ENCODE results near the gene CADPS.

The CADPS gene

GRCh38 chr3:62558549-62559112, 316.6 kb downstream of the CADPS start:
- Histone ChIP-seq H3K27ac (ENCODE audit: low read depth, low read length, severe bottlenecking) (no peak overlapping the region), H3K4me1 (ENCODE audit: control insufficient read depth, insufficient read depth, low read length, poor library complexity, severe bottlenecking) (peaks cover 4% of the 10 kb centered on the region), H3K36me3 (ENCODE audit: control insufficient read depth, insufficient read depth, low read length) (no peaks in the 10 kb centered on the region), H3K9me3 (ENCODE audit: control insufficient read depth, low read length) (no peaks in the 10 kb centered on the region), H3K4me3 (ENCODE audit: extremely low read depth, insufficient read depth, low read length, poor library complexity, severe bottlenecking) (no peak overlapping the region)
- 23 to 30% methylated on average over 4 to 5 of the region's 8 CpGs for WGBS, 2 experiments (ENCODE audit: insufficient coverage in 2 of 2)

GRCh38 chr3:62557983-62558382, 317.2 kb downstream of the CADPS start:
- no peak overlapping the region for H3K27ac ChIP-seq (ENCODE audit: low read depth, low read length, severe bottlenecking)
- WGBS, 2 experiments (ENCODE audit: insufficient coverage in 2 of 2): 88% methylated on average over 3 to 5 of the region's 5 CpGs
- H3K9me3 ChIP-seq (ENCODE audit: control insufficient read depth, low read length): no peaks in the 10 kb centered on the region
- peaks cover 4% of the 10 kb centered on the region for H3K4me1 ChIP-seq (ENCODE audit: control insufficient read depth, insufficient read depth, low read length, poor library complexity, severe bottlenecking)
- H3K4me3 ChIP-seq (ENCODE audit: extremely low read depth, insufficient read depth, low read length, poor library complexity, severe bottlenecking): no peak overlapping the region
- no peaks in the 10 kb centered on the region for H3K36me3 ChIP-seq (ENCODE audit: control insufficient read depth, insufficient read depth, low read length)

GRCh38 chr3:62557450-62557849, 317.8 kb downstream of the CADPS start:
- no peak overlapping the region for H3K4me3 ChIP-seq (ENCODE audit: extremely low read depth, insufficient read depth, low read length, poor library complexity, severe bottlenecking)
- WGBS, 2 experiments (ENCODE audit: insufficient coverage in 2 of 2): 93 to 95% methylated on average over 3 to 4 of the region's 5 CpGs
- H3K9me3 ChIP-seq (ENCODE audit: control insufficient read depth, low read length): no peaks in the 10 kb centered on the region
- no peaks in the 10 kb centered on the region for H3K36me3 ChIP-seq (ENCODE audit: control insufficient read depth, insufficient read depth, low read length)
- H3K27ac ChIP-seq (ENCODE audit: low read depth, low read length, severe bottlenecking): no peak overlapping the region
- H3K4me1 ChIP-seq (ENCODE audit: control insufficient read depth, insufficient read depth, low read length, poor library complexity, severe bottlenecking): peaks cover 4% of the 10 kb centered on the region

GRCh38 chr3:62556121-62556815, 318.9 kb downstream of the CADPS start:
- 71 to 81% methylated on average over 5 to 7 of the region's 10 CpGs for WGBS, 2 experiments (ENCODE audit: insufficient coverage in 2 of 2)
- Histone ChIP-seq H3K27ac (ENCODE audit: low read depth, low read length, severe bottlenecking) (no peak overlapping the region), H3K4me3 (ENCODE audit: extremely low read depth, insufficient read depth, low read length, poor library complexity, severe bottlenecking) (no peak overlapping the region), H3K4me1 (ENCODE audit: control insufficient read depth, insufficient read depth, low read length, poor library complexity, severe bottlenecking) (no peaks in the 10 kb centered on the region), H3K9me3 (ENCODE audit: control insufficient read depth, low read length) (no peaks in the 10 kb centered on the region), H3K36me3 (ENCODE audit: control insufficient read depth, insufficient read depth, low read length) (no peaks in the 10 kb centered on the region)

- Histone ChIP-seq H3K27ac (ENCODE audit: low read depth, low read length, severe bottlenecking) (no peak overlapping the region), H3K36me3 (ENCODE audit: control insufficient read depth, insufficient read depth, low read length) (no peaks in the 10 kb centered on the region), H3K4me3 (ENCODE audit: extremely low read depth, insufficient read depth, low read length, poor library complexity, severe bottlenecking) (no peak overlapping the region), H3K4me1 (ENCODE audit: control insufficient read depth, insufficient read depth, low read length, poor library complexity, severe bottlenecking) (no peaks in the 10 kb centered on the region), H3K9me3 (ENCODE audit: control insufficient read depth, low read length) (no peaks in the 10 kb centered on the region)
- WGBS, 2 experiments (ENCODE audit: insufficient coverage in 2 of 2): no CpG with 5 or more reads among the region's 3 CpGs
Measured at GRCh38 chr3:62554264-62554799, 320.9 kb downstream of the CADPS start.

- WGBS, 2 experiments (ENCODE audit: insufficient coverage in 2 of 2): 76 to 82% methylated on average over 2 of the region's 4 CpGs
- H3K4me1 ChIP-seq (ENCODE audit: control insufficient read depth, insufficient read depth, low read length, poor library complexity, severe bottlenecking): no peaks in the 10 kb centered on the region
- no peak overlapping the region for H3K27ac ChIP-seq (ENCODE audit: low read depth, low read length, severe bottlenecking)
- no peaks in the 10 kb centered on the region for H3K36me3 ChIP-seq (ENCODE audit: control insufficient read depth, insufficient read depth, low read length)
- H3K9me3 ChIP-seq (ENCODE audit: control insufficient read depth, low read length): no peaks in the 10 kb centered on the region
- no peak overlapping the region for H3K4me3 ChIP-seq (ENCODE audit: extremely low read depth, insufficient read depth, low read length, poor library complexity, severe bottlenecking)
Measured at GRCh38 chr3:62553811-62554210, 321.4 kb downstream of the CADPS start.

- Histone ChIP-seq H3K27ac (ENCODE audit: low read depth, low read length, severe bottlenecking) (no peak overlapping the region), H3K4me1 (ENCODE audit: control insufficient read depth, insufficient read depth, low read length, poor library complexity, severe bottlenecking) (no peaks in the 10 kb centered on the region), H3K36me3 (ENCODE audit: control insufficient read depth, insufficient read depth, low read length) (no peaks in the 10 kb centered on the region), H3K4me3 (ENCODE audit: extremely low read depth, insufficient read depth, low read length, poor library complexity, severe bottlenecking) (no peak overlapping the region), H3K9me3 (ENCODE audit: control insufficient read depth, low read length) (no peaks in the 10 kb centered on the region)
- WGBS, 2 experiments (ENCODE audit: insufficient coverage in 2 of 2): 90% methylated on average over 2 of the region's 2 CpGs
Measured at GRCh38 chr3:62551556-62551955, 323.7 kb downstream of the CADPS start.

- 86 to 92% methylated on average over 5 of the region's 5 CpGs for WGBS, 2 experiments (ENCODE audit: insufficient coverage in 2 of 2)
- H3K9me3 ChIP-seq (ENCODE audit: control insufficient read depth, low read length): no peaks in the 10 kb centered on the region
- no peak overlapping the region for H3K27ac ChIP-seq (ENCODE audit: low read depth, low read length, severe bottlenecking)
- no peaks in the 10 kb centered on the region for H3K4me1 ChIP-seq (ENCODE audit: control insufficient read depth, insufficient read depth, low read length, poor library complexity, severe bottlenecking)
- H3K36me3 ChIP-seq (ENCODE audit: control insufficient read depth, insufficient read depth, low read length): no peaks in the 10 kb centered on the region
- no peak overlapping the region for H3K4me3 ChIP-seq (ENCODE audit: extremely low read depth, insufficient read depth, low read length, poor library complexity, severe bottlenecking)
Measured at GRCh38 chr3:62550439-62550838, 324.8 kb downstream of the CADPS start.

GRCh38 chr3:62548528-62549205, 326.5 kb downstream of the CADPS start:
- Histone ChIP-seq H3K36me3 (ENCODE audit: control insufficient read depth, insufficient read depth, low read length) (no peaks in the 10 kb centered on the region), H3K9me3 (ENCODE audit: control insufficient read depth, low read length) (no peaks in the 10 kb centered on the region), H3K4me3 (ENCODE audit: extremely low read depth, insufficient read depth, low read length, poor library complexity, severe bottlenecking) (no peak overlapping the region), H3K27ac (ENCODE audit: low read depth, low read length, severe bottlenecking) (no peak overlapping the region), H3K4me1 (ENCODE audit: control insufficient read depth, insufficient read depth, low read length, poor library complexity, severe bottlenecking) (no peaks in the 10 kb centered on the region)
- no CpG with 5 or more reads among the region's 2 CpGs for WGBS, 2 experiments (ENCODE audit: insufficient coverage in 2 of 2)

- Histone ChIP-seq H3K27ac (ENCODE audit: low read depth, low read length, severe bottlenecking) (no peak overlapping the region), H3K4me1 (ENCODE audit: control insufficient read depth, insufficient read depth, low read length, poor library complexity, severe bottlenecking) (no peaks in the 10 kb centered on the region), H3K4me3 (ENCODE audit: extremely low read depth, insufficient read depth, low read length, poor library complexity, severe bottlenecking) (no peak overlapping the region), H3K9me3 (ENCODE audit: control insufficient read depth, low read length) (no peaks in the 10 kb centered on the region), H3K36me3 (ENCODE audit: control insufficient read depth, insufficient read depth, low read length) (no peaks in the 10 kb centered on the region)
- WGBS, 2 experiments (ENCODE audit: insufficient coverage in 2 of 2): 85% methylated on average over 6 of the region's 7 CpGs
Measured at GRCh38 chr3:62546266-62546665, 328.9 kb downstream of the CADPS start.

- no peaks in the 10 kb centered on the region for H3K9me3 ChIP-seq (ENCODE audit: control insufficient read depth, low read length)
- 83 to 87% methylated on average over 1 to 2 of the region's 2 CpGs for WGBS, 2 experiments (ENCODE audit: insufficient coverage in 2 of 2)
- no peaks in the 10 kb centered on the region for H3K4me1 ChIP-seq (ENCODE audit: control insufficient read depth, insufficient read depth, low read length, poor library complexity, severe bottlenecking)
- H3K36me3 ChIP-seq (ENCODE audit: control insufficient read depth, insufficient read depth, low read length): no peaks in the 10 kb centered on the region
- no peak overlapping the region for H3K27ac ChIP-seq (ENCODE audit: low read depth, low read length, severe bottlenecking)
- no peak overlapping the region for H3K4me3 ChIP-seq (ENCODE audit: extremely low read depth, insufficient read depth, low read length, poor library complexity, severe bottlenecking)
Measured at GRCh38 chr3:62542185-62542584, 333.0 kb downstream of the CADPS start.

Measured in mesodermal cell (in vitro differentiated cells).